ENCODE data around the gene PDE8A. TPM values are rescaled to one million over a fixed set of nuclear protein-coding genes. Genes with fewer than 3 reads are reported as not detected.
"Not testable (repeated sequence)": the region's sequence is repeated elsewhere in the genome, so short reads cannot be mapped to it uniquely, and the experiment has no call there.

Gene PDE8A
- total RNA-seq, 1 donor from 2014 or later, result 34.6 TPM

DNA sequence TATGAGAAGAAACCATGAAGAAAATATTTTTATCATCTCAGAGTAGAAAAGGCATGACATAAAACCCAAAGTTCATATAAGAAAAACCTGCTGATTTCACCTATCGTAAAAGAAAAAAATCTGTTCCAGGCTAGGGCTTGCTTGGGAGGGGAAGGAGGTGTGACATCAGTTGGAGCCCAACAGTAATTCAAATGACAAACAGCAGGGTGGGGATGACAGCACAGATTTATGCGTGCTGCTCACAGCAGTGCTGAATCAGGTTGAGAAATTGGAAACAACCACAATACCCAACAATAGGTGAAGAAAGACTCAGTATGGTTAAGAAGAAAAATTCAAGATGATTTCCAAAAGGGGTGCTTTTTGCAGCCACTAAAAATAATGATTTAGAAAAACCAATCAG, 172.4 kb downstream of the PDE8A start:
- no peak for DNase-seq (ENCODE audit: low spot score in 2 of 2)
- FAIRE-seq, result no peak

DNA sequence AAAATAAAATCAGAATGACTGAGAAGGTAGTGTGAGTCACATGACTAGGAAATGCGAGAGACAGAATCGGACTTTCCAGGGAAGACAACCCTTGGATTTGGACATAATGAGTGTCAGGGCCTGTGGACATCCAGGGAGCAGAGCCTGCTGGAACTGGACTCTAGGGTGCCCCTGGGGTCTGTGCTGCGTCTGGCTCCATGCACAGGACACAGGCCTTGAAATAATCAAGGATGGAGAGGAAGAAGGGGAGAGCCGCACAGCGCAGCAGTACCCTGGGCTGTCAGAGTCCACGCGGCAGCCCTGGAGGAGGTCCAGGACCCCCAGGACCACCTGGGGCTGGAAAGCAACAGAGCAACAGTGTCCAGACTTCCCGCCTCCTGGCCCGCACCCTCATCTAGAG, 173.7 kb downstream of the PDE8A start:
- DNase-seq (ENCODE audit: low spot score in 2 of 2), result no peak
- no peak for FAIRE-seq

DNA sequence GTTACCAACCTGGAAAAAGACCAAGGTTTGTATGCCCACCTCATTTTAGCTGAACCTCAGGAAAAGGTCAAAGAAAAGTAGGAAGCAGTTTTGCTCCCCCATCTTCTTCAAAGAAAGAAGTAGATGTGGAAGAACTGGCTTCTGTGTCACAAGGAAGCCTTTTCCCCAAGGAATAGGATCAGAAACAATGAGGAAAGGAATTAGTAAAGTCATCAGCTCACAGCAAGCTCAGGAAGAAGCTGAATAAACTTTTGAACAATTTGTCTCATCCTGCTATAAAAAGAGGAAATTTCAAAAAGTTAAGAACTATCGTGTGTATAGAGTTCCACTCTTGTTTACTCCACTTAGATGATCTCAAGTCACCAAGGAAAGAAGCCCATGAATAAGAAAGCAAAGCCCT, 174.2 kb downstream of the PDE8A start:
- no peak for DNase-seq (ENCODE audit: low spot score in 2 of 2)
- FAIRE-seq, result no peak

DNA sequence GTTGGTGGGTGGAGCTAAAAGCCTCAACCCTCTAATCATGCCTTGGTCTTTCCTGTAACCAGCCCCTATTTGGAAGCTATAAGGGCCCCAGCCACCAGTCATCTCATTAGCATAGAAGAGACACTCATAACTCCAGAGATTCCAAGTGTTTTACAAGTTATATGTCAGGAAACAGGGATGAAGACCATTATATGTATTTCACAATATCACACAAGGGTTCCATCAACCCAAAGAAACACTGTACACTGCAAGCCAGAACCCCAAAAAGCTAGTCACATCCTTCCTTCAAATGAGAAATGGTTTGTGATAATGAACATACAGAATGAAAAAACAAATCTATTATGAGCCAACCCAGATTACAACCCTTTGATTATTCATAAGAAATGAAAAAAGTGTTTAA, 175.7 kb downstream of the PDE8A start:
- DNase-seq (ENCODE audit: low spot score in 2 of 2) (no peak), FAIRE-seq (no peak)

DNA sequence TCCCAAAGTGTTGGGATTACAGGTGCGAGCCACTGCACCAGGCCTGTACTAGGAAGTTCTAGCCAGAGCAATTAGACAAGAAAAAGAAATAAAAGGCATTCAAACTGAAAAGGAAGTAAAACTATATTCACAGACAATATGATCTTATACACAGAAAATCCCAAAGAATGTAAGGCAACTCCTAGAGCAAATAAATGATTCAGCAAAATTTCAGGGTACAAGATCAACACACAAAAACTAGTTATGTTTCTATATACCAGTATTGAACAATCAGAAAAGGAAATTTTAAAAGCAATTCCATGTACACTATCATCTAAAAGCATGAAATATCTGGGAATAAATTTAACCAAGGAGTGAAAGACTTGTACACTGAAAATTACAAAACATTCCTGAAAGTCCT, 180.6 kb downstream of the PDE8A start:
- DNase-seq (ENCODE audit: low spot score in 2 of 2) (no peak), FAIRE-seq (no peak)

DNA sequence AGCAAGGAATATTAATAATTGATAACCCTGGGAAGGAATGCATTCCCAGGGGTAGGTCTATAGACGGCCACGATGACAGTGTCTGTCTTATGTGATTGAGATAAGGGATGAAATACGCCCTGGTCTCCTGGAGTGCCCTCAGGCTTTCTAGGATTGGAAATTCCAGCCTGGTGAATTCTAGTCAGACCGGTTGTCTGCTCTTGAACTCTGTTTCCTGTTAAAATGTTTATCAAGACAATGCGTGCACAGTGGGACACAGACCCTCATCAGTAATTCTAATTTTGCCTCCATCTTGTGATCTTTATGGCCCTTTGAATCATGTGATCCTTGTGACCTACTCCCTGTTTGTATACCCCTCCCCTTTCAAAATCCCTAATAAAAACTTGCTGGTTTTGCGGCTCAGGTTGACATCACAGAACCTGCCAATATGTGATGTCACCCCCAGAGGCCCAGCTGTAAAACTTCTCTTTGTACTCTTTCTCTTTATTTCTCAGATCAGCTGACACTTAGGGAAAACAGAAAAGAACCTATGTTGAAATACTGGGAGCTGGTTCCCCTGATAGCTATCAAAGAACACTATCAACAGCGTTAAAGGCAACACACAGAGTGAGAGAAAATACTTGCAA, 183.3 kb downstream of the PDE8A start:
- DNase-seq (ENCODE audit: low spot score in 2 of 2), result no peak
- no peak for FAIRE-seq

DNA sequence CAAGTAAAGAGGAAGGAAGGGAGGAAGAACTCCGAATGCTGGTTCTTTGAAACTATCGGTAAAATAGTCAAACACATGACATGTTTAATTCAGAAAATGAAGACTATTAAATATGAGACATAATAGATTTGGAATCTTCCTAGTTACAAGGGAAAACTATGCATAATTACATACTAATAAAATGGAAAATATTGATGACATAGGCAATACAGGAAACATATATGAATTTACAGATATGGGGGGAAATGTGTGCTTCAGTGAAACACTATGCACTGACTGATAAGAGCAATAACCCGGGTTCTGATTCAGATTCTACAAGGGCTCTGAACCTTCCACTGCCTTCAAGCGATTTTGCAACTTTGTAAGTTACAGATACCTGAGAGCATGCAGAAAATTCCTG, 185.9 kb downstream of the PDE8A start:
- no peak for FAIRE-seq
- no peak for DNase-seq (ENCODE audit: low spot score in 2 of 2)

DNA sequence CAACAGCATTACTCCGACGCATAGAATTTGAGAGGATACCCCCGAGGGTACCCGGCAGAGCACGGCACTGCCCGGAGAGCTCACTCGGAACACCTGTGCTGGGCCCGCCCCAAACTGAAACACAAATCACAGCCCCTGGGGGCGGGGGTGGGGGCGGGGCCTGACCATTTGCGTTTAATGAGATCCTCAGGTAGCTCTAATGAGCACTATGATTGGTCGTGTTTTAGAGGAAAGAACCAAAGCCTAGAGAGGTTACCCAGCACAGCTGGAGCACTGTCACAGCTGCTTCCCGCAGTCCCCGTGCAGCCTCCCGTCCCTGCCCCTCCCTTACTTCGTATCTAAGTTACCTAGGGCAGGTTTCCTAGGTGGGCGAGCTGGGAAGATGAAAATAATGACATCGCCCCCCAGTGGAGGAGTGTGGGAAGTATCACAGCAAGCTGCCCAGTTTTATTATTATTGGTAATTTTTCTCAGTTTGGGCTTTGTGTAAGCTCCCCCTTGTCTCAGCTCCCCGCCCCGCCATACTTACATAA, 187.1 kb downstream of the PDE8A start:
- FAIRE-seq (no peak), DNase-seq (ENCODE audit: low spot score in 2 of 2) (no peak)

DNA sequence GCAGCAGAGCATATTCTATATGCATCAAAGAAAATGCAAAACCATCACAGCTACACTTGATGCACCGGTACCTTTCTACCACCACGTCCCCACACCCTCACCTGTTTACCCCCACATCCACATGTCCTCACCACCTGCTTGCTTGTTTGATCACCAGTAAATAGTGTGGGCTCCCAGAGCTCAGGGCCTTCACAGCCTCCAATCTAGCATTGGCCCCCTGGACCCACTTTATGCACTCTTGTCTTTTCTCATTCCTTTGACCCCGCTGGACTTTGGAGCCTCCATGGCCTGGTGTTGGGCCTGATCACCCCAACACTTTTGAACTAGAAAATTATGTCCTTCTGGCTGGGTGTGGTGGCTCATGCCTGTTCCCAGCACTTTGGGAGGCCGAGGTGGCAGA, 190.1 kb downstream of the PDE8A start:
- DNase-seq (ENCODE audit: low spot score in 2 of 2) (no peak), FAIRE-seq (no peak)

DNA sequence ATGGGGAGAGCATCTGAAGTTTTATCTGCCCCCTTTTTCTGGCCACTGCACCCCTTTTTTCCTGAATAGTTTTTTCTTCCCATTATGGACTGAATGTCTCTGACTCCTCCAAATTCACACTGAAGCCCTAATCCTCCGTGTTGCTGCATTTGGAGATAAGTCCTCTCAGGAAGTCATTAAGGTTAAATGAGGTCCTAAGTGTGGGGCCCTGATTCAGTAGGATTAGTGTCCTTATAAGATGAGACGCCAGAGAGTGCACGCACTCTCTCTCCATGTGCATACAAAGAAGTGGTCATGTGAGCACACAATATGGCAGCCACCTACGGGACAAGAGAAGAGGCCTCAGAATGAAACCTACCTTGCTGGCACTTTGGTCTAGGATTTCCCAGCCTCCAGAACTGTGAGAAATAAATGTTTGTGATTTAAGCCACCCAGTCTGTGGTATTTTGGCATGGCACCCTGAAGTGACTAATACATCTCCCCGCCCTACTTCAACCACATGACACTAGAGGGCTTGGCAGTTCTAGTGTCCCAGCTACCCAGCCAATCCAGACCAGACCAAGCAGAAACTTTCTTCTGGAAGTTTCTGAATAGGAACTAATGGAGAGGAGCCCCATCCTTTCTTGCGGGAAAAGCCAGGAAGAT, 191.3 kb downstream of the PDE8A start:
- FAIRE-seq (no peak), DNase-seq (ENCODE audit: low spot score in 2 of 2) (no peak)

DNA sequence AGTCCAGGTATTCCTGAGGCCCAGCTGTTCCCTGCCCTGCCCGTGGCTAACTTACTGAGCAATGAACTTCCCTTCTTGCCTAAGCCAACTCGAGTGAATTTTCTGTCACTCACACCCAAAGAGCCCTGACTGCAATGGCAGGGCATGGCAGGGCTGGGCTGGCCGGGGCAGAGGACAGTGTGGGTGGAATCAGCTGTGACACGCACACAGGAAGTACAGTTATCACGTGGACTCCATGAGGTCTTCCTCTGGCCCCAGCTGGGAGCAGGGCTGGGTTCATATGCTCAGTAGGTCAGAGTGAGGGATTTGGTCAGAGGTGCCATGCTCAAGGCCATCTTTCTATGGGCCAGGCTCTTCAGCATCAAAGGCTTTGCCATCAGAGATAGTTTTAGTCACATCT, 192.0 kb downstream of the PDE8A start:
- FAIRE-seq; DNase-seq (ENCODE audit: low spot score in 2 of 2): not testable (repeated sequence)

DNA sequence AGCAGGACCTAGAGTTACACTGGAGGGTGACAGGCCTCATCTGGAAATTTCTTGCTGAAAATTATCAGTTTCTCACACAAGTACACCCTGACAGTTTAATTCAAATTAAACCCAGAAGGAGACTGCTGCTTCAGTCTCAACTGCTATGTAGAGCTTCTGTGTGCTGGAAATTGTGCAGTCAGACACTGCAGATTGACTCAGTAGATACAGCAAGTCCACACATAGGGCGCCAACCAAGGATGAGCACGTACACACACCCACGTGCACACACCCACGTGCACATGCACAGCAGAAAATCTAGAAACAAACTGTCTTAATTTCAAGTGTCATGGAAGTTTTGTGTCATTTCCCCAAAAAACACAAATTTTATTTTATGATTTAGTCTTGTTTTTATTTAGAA, 192.9 kb downstream of the PDE8A start:
- DNase-seq (ENCODE audit: low spot score in 2 of 2) (no peak), FAIRE-seq (no peak)

DNA sequence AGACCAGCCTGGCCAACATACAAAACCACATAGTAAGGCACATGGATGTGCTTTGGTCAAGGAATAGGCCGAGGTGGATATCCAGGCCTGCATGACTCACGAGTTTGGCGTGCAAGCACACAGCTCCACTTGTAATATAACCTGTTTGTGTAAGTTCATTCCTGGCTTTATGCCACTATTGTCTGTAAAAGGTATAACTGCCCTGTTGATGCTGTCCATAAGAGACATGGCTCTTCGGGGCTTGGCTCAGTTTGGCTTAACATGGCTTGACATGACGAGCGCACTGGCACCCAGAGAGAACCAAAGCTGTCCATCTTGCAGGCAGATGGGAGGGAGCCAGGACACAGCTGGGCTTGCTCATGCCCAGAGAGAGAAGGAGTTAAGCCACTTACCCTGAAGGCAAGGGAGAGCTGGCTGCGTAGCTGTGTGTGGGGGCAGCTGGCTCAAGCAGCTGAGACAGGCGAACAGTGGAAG, 195.4 kb downstream of the PDE8A start:
- not testable (repeated sequence) for DNase-seq (ENCODE audit: low spot score in 2 of 2); FAIRE-seq

DNA sequence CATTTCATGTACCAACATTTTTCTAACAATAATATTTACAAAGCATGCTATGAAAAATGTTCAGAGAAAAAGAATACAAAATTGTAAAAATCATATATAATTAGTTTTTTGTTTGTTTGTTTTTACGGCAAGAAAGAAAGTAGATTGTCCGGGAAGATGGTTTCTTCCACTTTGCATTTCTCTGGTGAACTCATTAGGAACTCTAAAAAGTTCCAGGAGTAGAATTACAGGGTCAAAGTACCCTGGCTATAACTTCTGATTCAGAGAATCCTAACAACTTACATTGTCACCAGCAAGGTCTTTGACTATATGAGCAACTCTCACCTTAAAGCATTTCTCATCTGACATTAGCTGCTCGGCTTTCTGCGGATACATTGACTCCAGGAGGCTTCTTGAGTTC, 196.7 kb downstream of the PDE8A start:
- FAIRE-seq, result no peak

DNA sequence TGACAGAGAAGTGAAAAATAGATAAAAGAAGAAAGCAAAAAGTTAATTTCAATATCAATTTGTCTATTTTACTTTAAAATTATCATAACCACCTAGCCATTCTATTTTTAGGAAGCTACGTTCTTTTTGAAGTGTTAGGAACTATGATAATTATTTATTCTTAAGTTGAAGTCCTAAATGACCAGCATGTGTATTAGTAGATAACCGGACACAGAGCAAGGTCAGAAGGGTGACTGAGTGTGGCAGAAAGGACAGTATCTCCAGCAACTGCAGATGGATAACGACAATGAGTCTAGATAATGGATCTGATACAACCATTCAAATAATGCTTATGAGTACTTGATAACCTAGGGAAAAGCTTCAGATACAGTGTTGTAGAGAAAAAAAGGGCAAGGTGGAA, 198.0 kb downstream of the PDE8A start:
- DNase-seq (ENCODE audit: low spot score in 2 of 2), result no peak

More for the DNA sequence above, 196.7 kb downstream of the PDE8A start:
- DNase-seq (ENCODE audit: low spot score in 2 of 2), result no peak

DNA sequence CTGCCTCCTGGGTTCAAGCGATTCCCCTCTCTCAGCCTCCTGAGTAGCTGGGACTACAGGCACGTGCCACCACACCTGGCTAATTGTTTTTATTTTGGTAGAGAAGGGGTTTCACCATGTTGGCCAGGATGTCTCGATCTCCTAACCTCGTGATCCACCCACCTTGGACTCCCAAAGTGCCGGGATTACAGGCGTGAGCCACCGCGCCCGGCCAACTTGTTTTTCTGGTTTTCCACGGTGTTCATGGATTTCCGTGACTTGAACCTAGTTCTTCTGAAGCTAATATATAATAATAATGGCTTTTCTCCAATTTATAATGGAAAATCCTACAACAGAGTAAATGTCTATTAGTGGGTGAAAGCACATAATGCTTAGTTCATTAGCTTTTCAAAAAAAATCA, 203.7 kb downstream of the PDE8A start:
- not testable (repeated sequence) for FAIRE-seq; DNase-seq (ENCODE audit: low spot score in 2 of 2)

More for the DNA sequence above, 198.0 kb downstream of the PDE8A start:
- no peak for FAIRE-seq

DNA sequence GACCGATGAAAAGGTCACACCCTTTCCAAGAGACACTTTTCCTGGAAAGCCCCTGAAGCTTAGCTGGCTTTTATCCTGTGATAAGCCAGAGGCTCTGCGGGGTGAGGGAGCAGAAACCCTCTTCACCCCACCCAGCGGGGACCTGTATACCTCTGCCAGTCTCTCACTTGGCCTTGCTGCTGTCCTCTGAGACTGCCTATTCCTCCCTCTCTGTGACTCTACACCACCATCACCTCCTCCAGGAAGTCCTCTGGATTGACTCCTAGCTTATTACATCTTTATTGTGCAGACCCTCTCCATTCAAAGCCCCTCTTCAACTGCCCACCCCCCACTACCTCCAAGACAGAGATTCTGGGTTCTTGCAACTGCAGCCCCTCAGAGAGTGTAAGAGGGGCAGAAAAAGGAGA, 206.5 kb downstream of the PDE8A start:
- not testable (repeated sequence) for DNase-seq (ENCODE audit: low spot score in 2 of 2); FAIRE-seq

Small RNAs within 50 kb of the gene (small RNA-seq; reads per million reads assigned to genes)
- gene AC044860.2 (not detected), gene RNU6-339P (not detected), gene RNU6-796P (not detected)

Other genes starting within 250 kb of the PDE8A start
- 4.5 TPM for gene ZNF592, start 233.3 kb upstream of the PDE8A start, total RNA-seq
- gene ALPK3, start 164.5 kb upstream of the PDE8A start, total RNA-seq, result 0.82 TPM
- not detected for gene SLC28A1, start 97.2 kb upstream of the PDE8A start, total RNA-seq